Astrocyte (in vitro differentiated cells and primary cell): ENCODE results near the gene SORBS2.

Source experiments
- EZH2 ChIP-seq: IDR thresholded peaks from 2 replicates; pipeline ENCODE4 v1.6.1; 2012; ENCODE audit warnings: mild to moderate bottlenecking, low read length, inconsistent platforms; ENCODE audit not compliant: insufficient read depth
- TF ChIP-seq, protein P1 (sequence below): IDR thresholded peaks from 2 replicates; pipeline ENCODE4 v1.5.1; 2011; ENCODE audit warnings: low read depth, mild to moderate bottlenecking, inconsistent platforms, low read length, moderate library complexity; ENCODE audit not compliant: insufficient read depth

DNA sequence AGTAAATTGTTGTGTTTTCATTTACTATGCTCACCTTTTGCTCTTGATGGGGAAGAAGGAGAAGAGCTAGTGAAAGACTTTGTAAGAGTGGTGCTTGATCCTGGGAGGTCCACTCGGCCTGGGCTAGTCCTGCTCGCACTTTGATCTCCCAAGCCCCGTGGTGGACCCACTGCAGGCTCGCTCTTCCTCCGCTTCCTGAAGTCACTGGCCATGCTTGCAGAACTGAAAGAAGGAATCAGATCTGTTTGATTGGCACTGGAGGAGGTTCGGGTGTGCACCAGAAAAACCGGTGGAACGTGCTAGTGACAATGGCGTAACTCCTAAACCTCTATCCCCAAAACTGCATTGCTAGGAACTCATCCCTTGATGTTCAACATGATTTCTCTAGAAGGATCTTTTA is 185.2 kb downstream of the SORBS2 start:
- TF ChIP-seq, protein P1, sequence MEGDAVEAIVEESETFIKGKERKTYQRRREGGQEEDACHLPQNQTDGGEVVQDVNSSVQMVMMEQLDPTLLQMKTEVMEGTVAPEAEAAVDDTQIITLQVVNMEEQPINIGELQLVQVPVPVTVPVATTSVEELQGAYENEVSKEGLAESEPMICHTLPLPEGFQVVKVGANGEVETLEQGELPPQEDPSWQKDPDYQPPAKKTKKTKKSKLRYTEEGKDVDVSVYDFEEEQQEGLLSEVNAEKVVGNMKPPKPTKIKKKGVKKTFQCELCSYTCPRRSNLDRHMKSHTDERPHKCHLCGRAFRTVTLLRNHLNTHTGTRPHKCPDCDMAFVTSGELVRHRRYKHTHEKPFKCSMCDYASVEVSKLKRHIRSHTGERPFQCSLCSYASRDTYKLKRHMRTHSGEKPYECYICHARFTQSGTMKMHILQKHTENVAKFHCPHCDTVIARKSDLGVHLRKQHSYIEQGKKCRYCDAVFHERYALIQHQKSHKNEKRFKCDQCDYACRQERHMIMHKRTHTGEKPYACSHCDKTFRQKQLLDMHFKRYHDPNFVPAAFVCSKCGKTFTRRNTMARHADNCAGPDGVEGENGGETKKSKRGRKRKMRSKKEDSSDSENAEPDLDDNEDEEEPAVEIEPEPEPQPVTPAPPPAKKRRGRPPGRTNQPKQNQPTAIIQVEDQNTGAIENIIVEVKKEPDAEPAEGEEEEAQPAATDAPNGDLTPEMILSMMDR = no peak
- no peak for TF ChIP-seq EZH2
